DND-41 (cell line): Measurements from ENCODE around the gene LRGUK.

Source experiments
- ATAC-seq: fragments of 200-7000 bp; cut with Tn5 transposase; 3 replicates; pipeline ENCODE4 v1.9.1; 2021; ENCODE audit warnings: low read depth; ENCODE audit not compliant: insufficient read depth
- DNase-seq: peaks from one replicate; pipeline ENCODE4 v3.0.0-alpha.2; 2020
- H2AFZ ChIP-seq: 2 replicates; pipeline ENCODE4 v1.6.0; 2012; ENCODE audit warnings: low read depth, low read length
- H3K27ac ChIP-seq: 2 replicates; pipeline ENCODE4 v1.5.1; 2012; ENCODE audit warnings: low read length, inconsistent platforms
- H3K27me3 ChIP-seq: fragments of 200-600 bp; sonication (generic); 2 replicates; pipeline ENCODE4 v1.6.0; 2012; ENCODE audit warnings: low read length, mild to moderate bottlenecking, inconsistent platforms; ENCODE audit not compliant: insufficient read depth, poor library complexity
- H3K36me3 ChIP-seq: 2 replicates; pipeline ENCODE4 v1.5.1; 2012; ENCODE audit warnings: low read length, inconsistent platforms; ENCODE audit not compliant: insufficient read depth
- H3K4me1 ChIP-seq: 2 replicates; pipeline ENCODE4 v1.5.1; 2012; ENCODE audit warnings: mild to moderate bottlenecking, low read length; ENCODE audit not compliant: insufficient read depth
- H3K4me2 ChIP-seq: 2 replicates; pipeline ENCODE4 v1.6.0; 2012; ENCODE audit warnings: mild to moderate bottlenecking, moderate library complexity, low read length, inconsistent platforms; ENCODE audit not compliant: insufficient read depth
- H3K4me3 ChIP-seq, 2 experiments: fragments of 200-600 bp in 1 of 2; shearing (Covaris generic) in 1 of 2; 2 replicates each; pipeline ENCODE4 v1.5.1; 2012 to 2016; ENCODE audit warnings: inconsistent platforms in 2 of 2, low read length in 2 of 2, mild to moderate bottlenecking in 2 of 2, low read depth in 1 of 2, moderate library complexity in 1 of 2
- H3K79me2 ChIP-seq: 2 replicates; pipeline ENCODE4 v1.6.0; 2012; ENCODE audit warnings: low read length, inconsistent platforms; ENCODE audit not compliant: insufficient read depth
- H3K9ac ChIP-seq: 2 replicates; pipeline ENCODE4 v1.6.0; 2012; ENCODE audit warnings: low read depth, mild to moderate bottlenecking, inconsistent platforms, low read length, moderate library complexity
- H3K9me3 ChIP-seq: 2 replicates; pipeline ENCODE4 v1.5.1; 2012; ENCODE audit warnings: low read length, moderate library complexity, mild to moderate bottlenecking, inconsistent platforms; ENCODE audit not compliant: insufficient read depth, severe bottlenecking
- H4K20me1 ChIP-seq: 2 replicates; pipeline ENCODE4 v1.6.0; 2012; ENCODE audit warnings: low read length; ENCODE audit not compliant: insufficient read depth
- CTCF ChIP-seq: IDR thresholded peaks from 2 replicates; pipeline ENCODE4 v1.5.1; 2012; ENCODE audit warnings: borderline replicate concordance, low read length, moderate library complexity, mild to moderate bottlenecking; ENCODE audit not compliant: poor library complexity, severe bottlenecking; ENCODE audit errors: extremely low read depth
- EZH2 ChIP-seq: IDR thresholded peaks from 3 replicates; pipeline ENCODE4 v1.6.1; 2012; ENCODE audit warnings: borderline replicate concordance, low read depth, mild to moderate bottlenecking, moderate library complexity, low read length, inconsistent platforms; ENCODE audit not compliant: severe bottlenecking

LRGUK gene

GRCh38 chr7:134210976-134211663, 84.0 kb downstream of the LRGUK start:
- H3K79me2 ChIP-seq, result no peaks in the 10 kb centered on the region
- no peak overlapping the region for H3K4me2 ChIP-seq
- DNase-seq (no peak), ATAC-seq (no peak)
- no peaks in the 10 kb centered on the region for H4K20me1 ChIP-seq
- no peaks in the 10 kb centered on the region for H3K9me3 ChIP-seq
- no peak overlapping the region for H3K4me3 ChIP-seq
- H2AFZ ChIP-seq, result no peak overlapping the region
- H3K27ac ChIP-seq, result no peak overlapping the region
- TF ChIP-seq CTCF (no peak), EZH2 (no peak)
- no peaks in the 10 kb centered on the region for H3K36me3 ChIP-seq
- peaks cover 3% of the 10 kb centered on the region for H3K27me3 ChIP-seq
- no peak overlapping the region for H3K9ac ChIP-seq
- H3K4me1 ChIP-seq, result no peaks in the 10 kb centered on the region

GRCh38 chr7:134211817-134212216, 84.7 kb downstream of the LRGUK start:
- Histone ChIP-seq H3K9ac (no peak overlapping the region), H3K36me3 (no peaks in the 10 kb centered on the region), H3K9me3 (no peaks in the 10 kb centered on the region), H3K4me3 (no peak overlapping the region), H3K27me3 (peaks cover 3% of the 10 kb centered on the region), H4K20me1 (no peaks in the 10 kb centered on the region), H3K79me2 (no peaks in the 10 kb centered on the region), H3K4me1 (no peaks in the 10 kb centered on the region), H3K27ac (no peak overlapping the region), H2AFZ (no peak overlapping the region), H3K4me2 (no peak overlapping the region)
- TF ChIP-seq EZH2 (no peak), CTCF (no peak)
- ATAC-seq (no peak), DNase-seq (no peak)

- peaks cover 3% of the 10 kb centered on the region for H3K27me3 ChIP-seq
- no peak overlapping the region for H3K4me3 ChIP-seq
- ATAC-seq (no peak), DNase-seq (no peak)
- H3K36me3 ChIP-seq, result no peaks in the 10 kb centered on the region
- no peak overlapping the region for H3K9ac ChIP-seq
- no peak overlapping the region for H3K4me2 ChIP-seq
- no peaks in the 10 kb centered on the region for H4K20me1 ChIP-seq
- H2AFZ ChIP-seq, result no peak overlapping the region
- H3K9me3 ChIP-seq, result no peaks in the 10 kb centered on the region
- no peak for TF ChIP-seq CTCF
- no peak for TF ChIP-seq EZH2
- no peak overlapping the region for H3K27ac ChIP-seq
- no peaks in the 10 kb centered on the region for H3K79me2 ChIP-seq
- H3K4me1 ChIP-seq, result no peaks in the 10 kb centered on the region
Observed at GRCh38 chr7:134212576-134213546, 85.7 kb downstream of the LRGUK start.
